Colonic mucosa (tissue), 4 donors: ENCODE measurements around the gene GULP1. TPM values are rescaled to one million over a fixed set of nuclear protein-coding genes. Genes with fewer than 3 reads are reported as not detected.
A peak's percentile ranks its signal among the peaks of the same experiment; 100 is the strongest.

ENCODE experiments used
- DNase-seq: peaks from one replicate; pipeline ENCODE4 v3.0.0-alpha.2; 2020
- H3K27ac ChIP-seq: fragments of 200-600 bp; one replicate; pipeline ENCODE4 v1.8.0; 2021
- H3K27me3 ChIP-seq: fragments of 200-600 bp; one replicate; pipeline ENCODE4 v1.8.0; 2021
- H3K36me3 ChIP-seq: fragments of 200-600 bp; one replicate; pipeline ENCODE4 v1.8.0; 2021
- H3K4me1 ChIP-seq: fragments of 200-600 bp; one replicate; pipeline ENCODE4 v1.8.0; 2021; ENCODE audit warnings: mild to moderate bottlenecking
- H3K4me3 ChIP-seq: fragments of 200-600 bp; one replicate; pipeline ENCODE4 v1.8.0; 2021
- H3K9ac ChIP-seq, 2 donors: one replicate each; pipeline ENCODE4 v1.7.0; 2013; ENCODE audit warnings: control low read depth in 2 of 2, low read depth in 2 of 2, low read length in 2 of 2
- H3K9me3 ChIP-seq: fragments of 200-600 bp; one replicate; pipeline ENCODE4 v1.8.0; 2021
- intact Hi-C: fragments of 100-400 bp; cut with DNase I; formaldehyde crosslinking; loops from one replicate; pipeline ENCODE4 v1.14.1; 2022
- total RNA-seq, 2 donors: library from RNA; stranded (reverse); fragmentation: NEBNext Ultra II Directional in 1 of 2; extraction: Animal tissue kit (Norgen Biotek cat#: 25700) in 1 of 2; gene quantifications; one replicate each; pipeline ENCODE4 v1.2.1, GENCODE V29; 2021
- TF ChIP-seq, protein P1 (sequence below): fragments of 200-600 bp; IDR thresholded peaks from one replicate; pipeline ENCODE4 v1.8.0; 2022; ENCODE audit warnings: antibody characterized with exemption, mild to moderate bottlenecking
- donor health status: healthy.
- donor health status: DM: no; HTN: no; CAD: no.
- donor health status: DM: no; HTN: no; CAD: no.

The GULP1 gene
- total RNA-seq, 2 donors from 2014 or later, result 10.4 to 11.8 TPM

DNA sequence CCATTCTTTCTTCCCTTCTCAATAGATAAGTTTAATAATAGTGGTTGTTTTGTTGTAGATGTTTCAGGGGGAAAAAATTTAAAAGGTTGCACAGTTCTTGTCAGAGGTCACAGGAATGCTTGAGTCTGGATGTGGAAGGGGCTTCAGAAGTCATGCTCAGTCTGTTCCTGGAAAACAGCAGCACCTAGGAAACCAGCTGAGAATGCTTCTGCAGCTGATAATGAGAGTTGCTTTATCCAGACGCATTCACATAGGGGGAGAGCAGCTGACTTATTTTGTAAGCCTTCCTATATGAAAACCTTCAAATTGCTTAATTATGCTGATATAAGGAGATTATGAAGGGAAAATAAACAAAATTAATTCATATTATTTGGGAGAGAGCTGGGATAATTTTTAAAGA is 235.5 kb downstream of the GULP1 start:
- H3K4me1 ChIP-seq, result no peaks in the 10 kb centered on the region
- no peak overlapping the region for H3K4me3 ChIP-seq
- no peaks in the 10 kb centered on the region for H3K36me3 ChIP-seq
- H3K9ac ChIP-seq, result no peak overlapping the region
- intact Hi-C loops, result loop anchor here (5.0 to 10.0 kb wide), 2 partner anchors 450 to 888 kb away; no protein-coding TSS in a partner anchor
- no peak overlapping the region for H3K27ac ChIP-seq
- no peaks in the 10 kb centered on the region for H3K9me3 ChIP-seq
- no peak for DNase-seq
- TF ChIP-seq, protein P1, sequence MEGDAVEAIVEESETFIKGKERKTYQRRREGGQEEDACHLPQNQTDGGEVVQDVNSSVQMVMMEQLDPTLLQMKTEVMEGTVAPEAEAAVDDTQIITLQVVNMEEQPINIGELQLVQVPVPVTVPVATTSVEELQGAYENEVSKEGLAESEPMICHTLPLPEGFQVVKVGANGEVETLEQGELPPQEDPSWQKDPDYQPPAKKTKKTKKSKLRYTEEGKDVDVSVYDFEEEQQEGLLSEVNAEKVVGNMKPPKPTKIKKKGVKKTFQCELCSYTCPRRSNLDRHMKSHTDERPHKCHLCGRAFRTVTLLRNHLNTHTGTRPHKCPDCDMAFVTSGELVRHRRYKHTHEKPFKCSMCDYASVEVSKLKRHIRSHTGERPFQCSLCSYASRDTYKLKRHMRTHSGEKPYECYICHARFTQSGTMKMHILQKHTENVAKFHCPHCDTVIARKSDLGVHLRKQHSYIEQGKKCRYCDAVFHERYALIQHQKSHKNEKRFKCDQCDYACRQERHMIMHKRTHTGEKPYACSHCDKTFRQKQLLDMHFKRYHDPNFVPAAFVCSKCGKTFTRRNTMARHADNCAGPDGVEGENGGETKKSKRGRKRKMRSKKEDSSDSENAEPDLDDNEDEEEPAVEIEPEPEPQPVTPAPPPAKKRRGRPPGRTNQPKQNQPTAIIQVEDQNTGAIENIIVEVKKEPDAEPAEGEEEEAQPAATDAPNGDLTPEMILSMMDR, result no peak
- H3K27me3 ChIP-seq, result no peaks in the 10 kb centered on the region

DNA sequence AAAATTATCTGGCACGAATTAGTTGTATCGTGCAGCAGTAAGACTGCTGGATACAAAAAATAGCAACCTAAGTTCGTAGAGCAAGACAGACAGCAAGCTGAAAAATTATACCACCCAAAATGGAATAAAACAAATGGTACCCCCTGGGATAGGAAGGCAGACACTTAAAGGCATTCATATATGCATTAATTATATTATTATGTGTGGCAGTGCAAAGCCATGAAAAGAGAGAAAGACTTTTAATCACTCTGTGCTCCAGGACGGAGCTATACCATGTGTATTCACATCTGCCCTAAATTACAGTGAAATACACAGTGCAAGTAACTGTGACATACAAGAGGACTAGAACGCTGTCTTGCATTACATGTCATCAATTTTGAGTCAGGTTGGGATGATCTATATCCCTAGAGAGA is 235.9 kb downstream of the GULP1 start:
- no peaks in the 10 kb centered on the region for H3K27me3 ChIP-seq
- no peak overlapping the region for H3K4me3 ChIP-seq
- intact Hi-C loops, result loop anchor here (5.0 to 10.0 kb wide), 2 partner anchors 450 to 887 kb away; no protein-coding TSS in a partner anchor
- H3K27ac ChIP-seq, result no peak overlapping the region
- no peaks in the 10 kb centered on the region for H3K9me3 ChIP-seq
- no peaks in the 10 kb centered on the region for H3K4me1 ChIP-seq
- H3K9ac ChIP-seq, result peak overlapping the region in 1 of 2 donors; percentile 19
- no peak for DNase-seq
- TF ChIP-seq, protein P1, result no peak
- H3K36me3 ChIP-seq, result no peaks in the 10 kb centered on the region

- DNase-seq, result no peak
- intact Hi-C loops, result loop anchor here (5.0 to 10.0 kb wide), 2 partner anchors 448 to 885 kb away; no protein-coding TSS in a partner anchor
- Histone ChIP-seq H3K9ac (no peak overlapping the region), H3K27ac (no peak overlapping the region), H3K27me3 (no peaks in the 10 kb centered on the region), H3K4me1 (no peaks in the 10 kb centered on the region), H3K9me3 (no peaks in the 10 kb centered on the region), H3K36me3 (no peaks in the 10 kb centered on the region), H3K4me3 (no peak overlapping the region)
- TF ChIP-seq, protein P1, result no peak
Measured at GRCh38 chr2:188529710-188530109, 238.0 kb downstream of the GULP1 start.

- no peaks in the 10 kb centered on the region for H3K9me3 ChIP-seq
- no peak for DNase-seq
- no peak overlapping the region for H3K27ac ChIP-seq
- intact Hi-C loops, result no loop called here
- H3K4me3 ChIP-seq, result no peak overlapping the region
- no peaks in the 10 kb centered on the region for H3K27me3 ChIP-seq
- H3K9ac ChIP-seq, result no peak overlapping the region
- TF ChIP-seq, protein P1, result no peak
- H3K4me1 ChIP-seq, result no peaks in the 10 kb centered on the region
- H3K36me3 ChIP-seq, result no peaks in the 10 kb centered on the region
Measured at GRCh38 chr2:188534875-188535274, 243.2 kb downstream of the GULP1 start.

DNA sequence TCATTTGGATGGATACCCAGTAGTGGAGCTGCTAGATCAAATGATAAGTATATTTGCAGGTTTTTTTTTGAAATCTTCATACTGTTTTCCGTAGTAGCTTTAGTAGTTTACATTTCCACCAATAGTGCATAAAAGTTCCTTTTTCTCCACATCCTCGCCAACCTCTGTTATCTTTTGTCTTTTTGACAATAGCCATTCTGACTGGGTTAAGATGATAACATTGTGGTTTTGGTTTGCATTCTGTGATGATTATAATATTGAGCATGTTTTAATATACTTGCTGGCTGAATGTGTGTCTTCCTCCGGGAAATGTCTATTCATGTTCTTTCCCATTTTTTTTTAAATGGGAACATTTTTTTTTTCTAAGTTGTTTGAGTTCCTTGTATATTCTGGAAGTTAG is 260.0 kb downstream of the GULP1 start:
- TF ChIP-seq, protein P1, result no peak
- no peaks in the 10 kb centered on the region for H3K27me3 ChIP-seq
- DNase-seq, result no peak
- no peak overlapping the region for H3K27ac ChIP-seq
- H3K9me3 ChIP-seq, result no peaks in the 10 kb centered on the region
- H3K4me1 ChIP-seq, result no peaks in the 10 kb centered on the region
- H3K4me3 ChIP-seq, result no peak overlapping the region
- no peak overlapping the region for H3K9ac ChIP-seq
- H3K36me3 ChIP-seq, result no peaks in the 10 kb centered on the region
- intact Hi-C loops, result no loop called here
